ENCODE data around the gene CAD. TPM values are rescaled to one million over a fixed set of nuclear protein-coding genes. Genes with fewer than 3 reads are reported as not detected.

The CAD gene
- polyA plus RNA-seq, 2 of the 4 experiments (the other 2 are of a cell fraction) = 50.5 to 69.3 TPM

- TF ChIP-seq CTCF (IDR thresholded peaks at IDR 0.05) = no peak
- peak; percentile 95 to 97 for TF ChIP-seq JUN (IDR thresholded peaks at IDR 0.05)
- no peak for TF ChIP-seq ATOH8 (CRISPR knock-in tag; IDR thresholded peaks at IDR 0.05; ENCODE audit: low read depth)
- TF ChIP-seq NFE2L2 (conservative IDR thresholded peaks at IDR 0.05; ENCODE audit: low read length) = no peak
- TF ChIP-seq, protein P1, sequence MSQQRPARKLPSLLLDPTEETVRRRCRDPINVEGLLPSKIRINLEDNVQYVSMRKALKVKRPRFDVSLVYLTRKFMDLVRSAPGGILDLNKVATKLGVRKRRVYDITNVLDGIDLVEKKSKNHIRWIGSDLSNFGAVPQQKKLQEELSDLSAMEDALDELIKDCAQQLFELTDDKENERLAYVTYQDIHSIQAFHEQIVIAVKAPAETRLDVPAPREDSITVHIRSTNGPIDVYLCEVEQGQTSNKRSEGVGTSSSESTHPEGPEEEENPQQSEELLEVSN (IDR thresholded peaks at IDR 0.05; ENCODE audit: borderline replicate concordance, low read depth) = peak; percentile 38
- TF ChIP-seq NPAS2 (CRISPR knock-in tag; IDR thresholded peaks at IDR 0.05; ENCODE audit: borderline replicate concordance) = no peak
- no peak for TF ChIP-seq MAFK (IDR thresholded peaks at IDR 0.05; ENCODE audit: partially characterized antibody)
- TF ChIP-seq, protein P2, sequence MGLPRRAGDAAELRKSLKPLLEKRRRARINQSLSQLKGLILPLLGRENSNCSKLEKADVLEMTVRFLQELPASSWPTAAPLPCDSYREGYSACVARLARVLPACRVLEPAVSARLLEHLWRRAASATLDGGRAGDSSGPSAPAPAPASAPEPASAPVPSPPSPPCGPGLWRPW (IDR thresholded peaks at IDR 0.05) = no peak
- no peak for TF ChIP-seq EP300 (IDR thresholded peaks at IDR 0.05)
- no peak for TF ChIP-seq ZNF302 (CRISPR knock-in tag; IDR thresholded peaks at IDR 0.05)
- no peak for TF ChIP-seq RCOR1 (IDR thresholded peaks at IDR 0.05; ENCODE audit: low read depth, low read length)
- no peak for TF ChIP-seq ESRRA (IDR thresholded peaks at IDR 0.05; ENCODE audit: borderline replicate concordance, low read length)
- no peak for TF ChIP-seq ZFP36 (IDR thresholded peaks at IDR 0.05; ENCODE audit: borderline replicate concordance, partially characterized antibody)
- peak; percentile 92 for TF ChIP-seq POLR2A (IDR thresholded peaks at IDR 0.05; ENCODE audit: low read length)
- peak; percentile 33 for TF ChIP-seq GATA3 (IDR thresholded peaks at IDR 0.05; ENCODE audit: borderline replicate concordance)
- 0 out of 2 replicates have a peak, but pooled peaks have one; percentile 59 for TF ChIP-seq MAZ (IDR thresholded peaks at IDR 0.05; ENCODE audit: borderline replicate concordance, low read depth, low read length)
- no peak for TF ChIP-seq BHLHE40 (IDR thresholded peaks at IDR 0.05; ENCODE audit: low read depth, low read length)
- no peak for TF ChIP-seq ELK1 (IDR thresholded peaks at IDR 0.05; ENCODE audit: low read depth, low read length)
- TF ChIP-seq CBX2 (IDR thresholded peaks at IDR 0.05; ENCODE audit: borderline replicate concordance, low read depth) = no peak
- no peak for TF ChIP-seq RARB (CRISPR knock-in tag; IDR thresholded peaks at IDR 0.05)
- no peak for TF ChIP-seq SREBF2 (IDR thresholded peaks at IDR 0.05)
- TF ChIP-seq NR3C1 (IDR thresholded peaks at IDR 0.05) = no peak
- TF ChIP-seq CHD2 (IDR thresholded peaks at IDR 0.05; ENCODE audit: low read length, partially characterized antibody) = peak; percentile 65
- TF ChIP-seq HOXB13 (CRISPR knock-in tag; IDR thresholded peaks at IDR 0.05; ENCODE audit: low read depth) = no peak
- no peak for TF ChIP-seq CEBPB (IDR thresholded peaks at IDR 0.05)
- TF ChIP-seq CBX8 (IDR thresholded peaks at IDR 0.05) = no peak
- no peak for TF ChIP-seq FOSB (CRISPR knock-in tag; IDR thresholded peaks at IDR 0.05)
Measured at GRCh38 chr2:27211943-27212625, 5.1 kb upstream of the CAD start, which contains the start of the genes ATRAID and SLC5A6 (continued).

Measured in A549 (cell line).